WERI-Rb-1 (cell line): ENCODE measurements around the gene NECTIN1.

ENCODE experiments used
- DNase-seq: peaks from one replicate; pipeline ENCODE4 v3.0.0-alpha.2; 2020
- H3K27ac ChIP-seq: fragments of 250-450 bp; sonication (Bioruptor Pico); 2 replicates; pipeline ENCODE4 v1.5.1; 2020; ENCODE audit warnings: mild to moderate bottlenecking, moderate library complexity
- H3K27me3 ChIP-seq: fragments of 250-450 bp; sonication (Bioruptor Pico); 2 replicates; pipeline ENCODE4 v1.5.1; 2021; ENCODE audit warnings: mild to moderate bottlenecking, low read depth, moderate library complexity; ENCODE audit not compliant: insufficient read depth, severe bottlenecking
- H3K36me3 ChIP-seq: fragments of 250-450 bp; sonication (Bioruptor Pico); 2 replicates; pipeline ENCODE4 v1.5.1; 2020; ENCODE audit warnings: mild to moderate bottlenecking, moderate library complexity
- H3K4me3 ChIP-seq: 2 replicates; pipeline ENCODE4 v1.5.1; 2011; ENCODE audit warnings: low read depth, mild to moderate bottlenecking, control low read depth, low read length
- H3K9me3 ChIP-seq: fragments of 250-450 bp; sonication (Bioruptor Pico); 2 replicates; pipeline ENCODE4 v1.5.1; 2021; ENCODE audit warnings: mild to moderate bottlenecking, moderate library complexity; ENCODE audit not compliant: severe bottlenecking
- CTCF ChIP-seq: IDR thresholded peaks from 2 replicates; pipeline ENCODE4 v1.5.1; 2011; ENCODE audit warnings: low read depth, mild to moderate bottlenecking, control low read depth, inconsistent platforms, low read length

The NECTIN1 gene

GRCh38 chr11:119610836-119611426 lies 118.1 kb downstream of the NECTIN1 start:
- Histone ChIP-seq H3K4me3 (no peak overlapping the region), H3K27me3 (no peaks in the 10 kb centered on the region), H3K36me3 (no peaks in the 10 kb centered on the region), H3K9me3 (peaks cover 14% of the 10 kb centered on the region), H3K27ac (no peak overlapping the region)
- no peak for TF ChIP-seq CTCF
- no peak for DNase-seq

GRCh38 chr11:119608781-119609180 lies 120.2 kb downstream of the NECTIN1 start:
- DNase-seq, result no peak

GRCh38 chr11:119608201-119608600 lies 120.8 kb downstream of the NECTIN1 start:
- DNase-seq, result no peak
- H3K27ac ChIP-seq, result no peak overlapping the region
- no peaks in the 10 kb centered on the region for H3K27me3 ChIP-seq
- no peaks in the 10 kb centered on the region for H3K36me3 ChIP-seq
- H3K4me3 ChIP-seq, result no peak overlapping the region
- no peak for TF ChIP-seq CTCF
- H3K9me3 ChIP-seq, result peaks cover 14% of the 10 kb centered on the region

More at GRCh38 chr11:119608781-119609180, 120.2 kb downstream of the NECTIN1 start:
- Histone ChIP-seq H3K27ac (no peak overlapping the region), H3K9me3 (peaks cover 14% of the 10 kb centered on the region), H3K4me3 (no peak overlapping the region), H3K27me3 (no peaks in the 10 kb centered on the region), H3K36me3 (no peaks in the 10 kb centered on the region)
- TF ChIP-seq CTCF, result no peak

- Histone ChIP-seq H3K9me3 (peaks cover 11% of the 10 kb centered on the region), H3K27me3 (no peaks in the 10 kb centered on the region), H3K36me3 (no peaks in the 10 kb centered on the region), H3K27ac (no peak overlapping the region), H3K4me3 (no peak overlapping the region)
- no peak for TF ChIP-seq CTCF
- DNase-seq, result no peak
These were observed 121.3 kb downstream of the NECTIN1 start for GRCh38 chr11:119607726-119608125.

GRCh38 chr11:119605137-119605665 lies 123.8 kb downstream of the NECTIN1 start:
- no peak for TF ChIP-seq CTCF
- H3K9me3 ChIP-seq, result no peaks in the 10 kb centered on the region
- no peak for DNase-seq
- H3K36me3 ChIP-seq, result no peaks in the 10 kb centered on the region
- no peak overlapping the region for H3K27ac ChIP-seq
- H3K4me3 ChIP-seq, result no peak overlapping the region
- no peaks in the 10 kb centered on the region for H3K27me3 ChIP-seq
